ENCODE data around the gene ARID1A.
"Not testable (repeated sequence)": the region's sequence is repeated elsewhere in the genome, so short reads cannot be mapped to it uniquely, and the experiment has no call there.

Gene ARID1A

GRCh38 chr1:26695356-26696118, at the start of gene ARID1A:
ARID1A (plus strand) TSS chr1:26696015; CDS start chr1:26696404, 389 bp downstream.
- peak; percentile 94 for DNase-seq (ENCODE audit: low read depth)

GRCh38 chr1:26664802-26665201, 31.0 kb upstream of the ARID1A start:
- no peak for DNase-seq (ENCODE audit: low read depth)

GRCh38 chr1:26666855-26667254, 29.0 kb upstream of the ARID1A start:
- no peak for DNase-seq (ENCODE audit: low read depth)

- DNase-seq (ENCODE audit: low read depth), result not testable (repeated sequence)
Observed at GRCh38 chr1:26668106-26668786, 27.6 kb upstream of the ARID1A start.

GRCh38 chr1:26677306-26678115, 18.3 kb upstream of the ARID1A start:
- DNase-seq (ENCODE audit: low read depth), result peak; percentile 46

- DNase-seq (ENCODE audit: low read depth), result no peak
Observed at GRCh38 chr1:26684763-26685508, 10.9 kb upstream of the ARID1A start.

- no peak for DNase-seq (ENCODE audit: low read depth)
Observed at GRCh38 chr1:26686795-26687194, 9.0 kb upstream of the ARID1A start.

GRCh38 chr1:26689504-26689903, 6.3 kb upstream of the ARID1A start:
- DNase-seq (ENCODE audit: low read depth), result no peak

- no peak for DNase-seq (ENCODE audit: low read depth)
Observed at GRCh38 chr1:26690157-26690556, 5.7 kb upstream of the ARID1A start.

- no peak for DNase-seq (ENCODE audit: low read depth)
Observed at GRCh38 chr1:26690576-26691031, 5.2 kb upstream of the ARID1A start.

GRCh38 chr1:26692211-26692792, 3.5 kb upstream of the ARID1A start:
- DNase-seq (ENCODE audit: low read depth), result peak; percentile 92

GRCh38 chr1:26692793-26693490, 2.9 kb upstream of the ARID1A start:
- peak; percentile 98 for DNase-seq (ENCODE audit: low read depth)

- DNase-seq (ENCODE audit: low read depth), result no peak
Observed at GRCh38 chr1:26693599-26694572, 1.9 kb upstream of the ARID1A start.

- DNase-seq (ENCODE audit: low read depth), result no peak
Observed at GRCh38 chr1:26694638-26695355, 1.0 kb upstream of the ARID1A start.

- DNase-seq (ENCODE audit: low read depth), result no peak
Observed at GRCh38 chr1:26696119-26696653, 371 bp downstream of the ARID1A start.

- no peak for DNase-seq (ENCODE audit: low read depth)
Observed at GRCh38 chr1:26696654-26697430, 1.0 kb downstream of the ARID1A start.

- DNase-seq (ENCODE audit: low read depth), result no peak
Observed at GRCh38 chr1:26697431-26697977, 1.7 kb downstream of the ARID1A start.
